ENCODE results near the gene KRTAP4-12.
"Not testable (repeated sequence)": the region's sequence is repeated elsewhere in the genome, so short reads cannot be mapped to it uniquely, and the experiment has no call there.

The KRTAP4-12 gene

GRCh38 chr17:41099682-41100480 is 24.1 kb downstream of the KRTAP4-12 start:
- DNase-seq (ENCODE audit: low read depth); H3K4me3 ChIP-seq (ENCODE audit: low read depth, low read length): not testable (repeated sequence)

- DNase-seq (ENCODE audit: low read depth), result no peak
- no peak overlapping the region for H3K4me3 ChIP-seq (ENCODE audit: low read depth, low read length)
These were observed 25.5 kb downstream of the KRTAP4-12 start for GRCh38 chr17:41098481-41098880.

- no peak within 1 kb of the TSS for H3K4me3 ChIP-seq (ENCODE audit: low read depth, low read length)
- DNase-seq (ENCODE audit: low read depth), result no peak
These were observed 25.9 kb downstream of the KRTAP4-12 start, which contains the start of gene KRTAP4-8 for GRCh38 chr17:41098042-41098441. KRTAP4-8 (minus strand) TSS chr17:41098142; CDS start chr17:41098084, 58 bp downstream.

GRCh38 chr17:41096055-41096454 is 27.9 kb downstream of the KRTAP4-12 start:
- H3K4me3 ChIP-seq (ENCODE audit: low read depth, low read length), result no peak overlapping the region
- DNase-seq (ENCODE audit: low read depth), result no peak

GRCh38 chr17:41088760-41089352 is 35.1 kb downstream of the KRTAP4-12 start:
- DNase-seq (ENCODE audit: low read depth); H3K4me3 ChIP-seq (ENCODE audit: low read depth, low read length): not testable (repeated sequence)

- H3K4me3 ChIP-seq (ENCODE audit: low read depth, low read length), result not testable (repeated sequence)
These were observed 39.7 kb downstream of the KRTAP4-12 start, which contains the start of gene KRTAP4-7 for GRCh38 chr17:41084100-41084856. KRTAP4-7 (plus strand) TSS chr17:41084150; CDS start chr17:41084207, 57 bp downstream.

GRCh38 chr17:41083427-41083826 is 40.6 kb downstream of the KRTAP4-12 start:
- DNase-seq (ENCODE audit: low read depth), result not testable (repeated sequence)

More at GRCh38 chr17:41084100-41084856, 39.7 kb downstream of the KRTAP4-12 start, which contains the start of gene KRTAP4-7:
- DNase-seq (ENCODE audit: low read depth), result not testable (repeated sequence)

GRCh38 chr17:41082626-41083025 is 41.4 kb downstream of the KRTAP4-12 start:
- H3K4me3 ChIP-seq (ENCODE audit: low read depth, low read length), result no peak overlapping the region
- no peak for DNase-seq (ENCODE audit: low read depth)

More at GRCh38 chr17:41083427-41083826, 40.6 kb downstream of the KRTAP4-12 start:
- H3K4me3 ChIP-seq (ENCODE audit: low read depth, low read length), result not testable (repeated sequence)

- DNase-seq (ENCODE audit: low read depth), result no peak
- H3K4me3 ChIP-seq (ENCODE audit: low read depth, low read length), result no peak overlapping the region
These were observed 47.2 kb downstream of the KRTAP4-12 start for GRCh38 chr17:41076788-41077187.

GRCh38 chr17:41073676-41074075 is 50.3 kb downstream of the KRTAP4-12 start:
- no peak for DNase-seq (ENCODE audit: low read depth)
- H3K4me3 ChIP-seq (ENCODE audit: low read depth, low read length), result no peak overlapping the region

All from skeletal muscle cell (primary cell).